ENCODE measurements around the gene CRABP1. TPM values are rescaled to one million over a fixed set of nuclear protein-coding genes. Genes with fewer than 3 reads are reported as not detected.

Gene CRABP1
- total RNA-seq, 2 donors from 2014 or later, result 103 TPM

DNA sequence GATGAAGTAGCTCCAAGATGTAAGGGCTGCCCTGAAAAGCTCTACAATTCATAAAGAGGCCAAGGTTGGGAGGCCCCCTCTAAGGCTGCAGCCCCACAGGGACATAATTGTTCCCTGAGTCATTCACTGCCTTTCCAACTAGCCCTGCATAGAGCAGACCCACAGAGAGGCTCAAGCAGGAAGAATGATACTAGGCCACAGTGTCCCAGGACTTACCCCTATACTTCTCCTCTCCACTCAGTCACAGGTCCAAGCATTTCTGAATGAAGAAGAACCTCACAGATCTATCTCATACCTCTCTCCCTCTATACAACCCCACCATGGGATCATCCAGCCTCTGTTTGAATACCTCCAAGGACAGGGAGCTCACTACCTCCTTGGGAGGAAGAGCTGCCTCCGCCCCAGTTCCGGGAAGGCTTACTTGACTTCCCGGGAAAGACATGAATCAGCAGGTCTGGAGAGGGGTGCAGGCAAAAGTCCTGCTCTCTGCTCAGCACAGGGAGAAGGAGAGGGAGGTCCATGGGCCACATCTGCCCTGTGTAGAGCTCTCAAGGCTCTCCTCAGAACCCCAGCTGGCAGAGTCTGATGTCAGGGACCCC lies 33.9 kb upstream of the CRABP1 start:
- H3K4me3 ChIP-seq (ENCODE audit: low read length), result no peak overlapping the region
- 93 to 94% methylated on average over 3 of the region's 3 CpGs for WGBS, 2 experiments (ENCODE audit: insufficient coverage in 1 of 2, insufficient read length in 1 of 2)
- no peaks in the 10 kb centered on the region for H3K4me1 ChIP-seq (ENCODE audit: control insufficient read depth, insufficient read depth, low read length)
- Mint-ChIP-seq H3K36me3 (ENCODE audit: low read depth) (no peaks in the 10 kb centered on the region), H3K27ac (no peak overlapping the region), H3K4me1 (no peaks in the 10 kb centered on the region), H3K4me3 (no peak overlapping the region), H3K9me3 (no peaks in the 10 kb centered on the region), H3K27me3 (ENCODE audit: insufficient read depth) (peaks cover 6% of the 10 kb centered on the region)
- H3K9ac ChIP-seq (ENCODE audit: extremely low read depth, low read length, poor library complexity, severe bottlenecking), result no peak overlapping the region
- H3K9me3 ChIP-seq (ENCODE audit: control insufficient read depth, low read length), result no peaks in the 10 kb centered on the region
- no peaks in the 10 kb centered on the region for H3K36me3 ChIP-seq (ENCODE audit: control insufficient read depth, insufficient read depth, low read length)
- peaks cover 17% of the 10 kb centered on the region for H3K27me3 ChIP-seq (ENCODE audit: control insufficient read depth, insufficient read depth, low read length, poor library complexity, severe bottlenecking)
- no peak overlapping the region for H3K27ac ChIP-seq (ENCODE audit: low read depth, low read length)
- DNase-seq, result no peak
- TF ChIP-seq, protein P1, sequence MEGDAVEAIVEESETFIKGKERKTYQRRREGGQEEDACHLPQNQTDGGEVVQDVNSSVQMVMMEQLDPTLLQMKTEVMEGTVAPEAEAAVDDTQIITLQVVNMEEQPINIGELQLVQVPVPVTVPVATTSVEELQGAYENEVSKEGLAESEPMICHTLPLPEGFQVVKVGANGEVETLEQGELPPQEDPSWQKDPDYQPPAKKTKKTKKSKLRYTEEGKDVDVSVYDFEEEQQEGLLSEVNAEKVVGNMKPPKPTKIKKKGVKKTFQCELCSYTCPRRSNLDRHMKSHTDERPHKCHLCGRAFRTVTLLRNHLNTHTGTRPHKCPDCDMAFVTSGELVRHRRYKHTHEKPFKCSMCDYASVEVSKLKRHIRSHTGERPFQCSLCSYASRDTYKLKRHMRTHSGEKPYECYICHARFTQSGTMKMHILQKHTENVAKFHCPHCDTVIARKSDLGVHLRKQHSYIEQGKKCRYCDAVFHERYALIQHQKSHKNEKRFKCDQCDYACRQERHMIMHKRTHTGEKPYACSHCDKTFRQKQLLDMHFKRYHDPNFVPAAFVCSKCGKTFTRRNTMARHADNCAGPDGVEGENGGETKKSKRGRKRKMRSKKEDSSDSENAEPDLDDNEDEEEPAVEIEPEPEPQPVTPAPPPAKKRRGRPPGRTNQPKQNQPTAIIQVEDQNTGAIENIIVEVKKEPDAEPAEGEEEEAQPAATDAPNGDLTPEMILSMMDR (conservative IDR thresholded peaks at IDR 0.05), result no peak

DNA sequence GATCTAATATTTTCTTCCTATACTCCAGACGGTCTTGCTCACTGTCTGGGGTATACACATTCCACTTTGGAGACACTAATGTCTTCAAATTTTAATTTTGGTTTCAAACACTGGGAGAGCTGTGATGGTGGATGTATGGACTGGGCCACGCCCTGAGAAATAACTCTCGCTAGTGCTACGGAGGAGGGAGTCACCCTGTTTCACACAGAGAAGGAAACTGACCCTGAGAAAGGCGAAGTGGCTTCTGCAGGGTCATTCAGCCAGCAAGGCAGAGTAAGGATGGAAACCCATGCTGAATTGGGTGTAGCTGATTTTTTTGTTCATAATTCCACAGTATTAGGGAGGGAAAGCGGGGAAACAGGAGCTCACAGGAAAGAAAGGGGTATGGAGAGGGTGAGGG lies 32.2 kb upstream of the CRABP1 start:
- H3K9ac ChIP-seq (ENCODE audit: extremely low read depth, low read length, poor library complexity, severe bottlenecking), result no peak overlapping the region
- H3K27ac Mint-ChIP-seq, result no peak overlapping the region
- 83% methylated on average over 5 to 6 of the region's 6 CpGs for WGBS, 2 experiments (ENCODE audit: insufficient coverage in 1 of 2, insufficient read length in 1 of 2)

DNA sequence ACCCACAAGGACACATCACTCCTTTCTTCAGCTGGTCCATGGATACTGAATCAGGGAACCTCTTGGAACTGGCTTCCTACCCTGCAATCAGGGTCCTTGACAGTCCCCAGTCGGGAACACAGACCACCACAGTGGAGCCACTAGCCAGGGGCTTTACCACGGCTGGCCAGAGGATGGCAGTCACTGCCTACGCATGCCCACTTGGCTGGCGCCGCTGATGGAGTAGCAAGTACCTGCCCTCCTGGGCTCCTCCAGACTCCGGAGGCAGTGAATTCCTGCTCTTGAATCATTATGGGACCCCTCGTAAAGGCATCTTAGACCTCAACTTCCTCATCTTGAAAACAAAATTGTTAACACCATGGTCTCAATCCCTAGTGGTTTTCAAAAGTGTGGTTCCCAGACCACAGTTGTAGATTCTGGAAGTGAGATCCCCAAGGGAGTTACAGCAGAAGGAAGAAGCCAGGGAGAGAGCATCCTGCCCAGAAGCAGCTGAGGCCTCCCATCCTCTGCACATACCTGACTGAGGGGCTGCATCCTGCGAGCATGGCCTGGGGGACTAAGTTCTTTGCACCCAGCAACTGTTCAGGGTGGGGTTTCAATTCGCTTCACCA lies 31.6 kb upstream of the CRABP1 start:
- H3K27me3 Mint-ChIP-seq (ENCODE audit: insufficient read depth), result no peaks in the 10 kb centered on the region
- no peak overlapping the region for H3K27ac Mint-ChIP-seq
- H3K4me1 ChIP-seq (ENCODE audit: control insufficient read depth, insufficient read depth, low read length), result no peaks in the 10 kb centered on the region
- H3K9ac ChIP-seq (ENCODE audit: extremely low read depth, low read length, poor library complexity, severe bottlenecking), result no peak overlapping the region
- TF ChIP-seq, protein P1 (conservative IDR thresholded peaks at IDR 0.05), result peak; percentile 98
- no peaks in the 10 kb centered on the region for H3K9me3 Mint-ChIP-seq
- peak; percentile 97 for DNase-seq
- no peaks in the 10 kb centered on the region for H3K36me3 ChIP-seq (ENCODE audit: control insufficient read depth, insufficient read depth, low read length)
- no peaks in the 10 kb centered on the region for H3K9me3 ChIP-seq (ENCODE audit: control insufficient read depth, low read length)
- H3K4me3 Mint-ChIP-seq, result no peak overlapping the region
- H3K4me3 ChIP-seq (ENCODE audit: low read length), result no peak overlapping the region
- no peak overlapping the region for H3K27ac ChIP-seq (ENCODE audit: low read depth, low read length)
- H3K27me3 ChIP-seq (ENCODE audit: control insufficient read depth, insufficient read depth, low read length, poor library complexity, severe bottlenecking), result no peaks in the 10 kb centered on the region
- H3K4me1 Mint-ChIP-seq, result peaks cover 10% of the 10 kb centered on the region
- H3K36me3 Mint-ChIP-seq (ENCODE audit: low read depth), result no peaks in the 10 kb centered on the region
- 19 to 28% methylated on average over 9 of the region's 9 CpGs for WGBS, 2 experiments (ENCODE audit: insufficient coverage in 1 of 2, insufficient read length in 1 of 2)

More for the DNA sequence above, 32.2 kb upstream of the CRABP1 start:
- H3K27ac ChIP-seq (ENCODE audit: low read depth, low read length), result no peak overlapping the region
- H3K36me3 Mint-ChIP-seq (ENCODE audit: low read depth), result no peaks in the 10 kb centered on the region
- H3K36me3 ChIP-seq (ENCODE audit: control insufficient read depth, insufficient read depth, low read length), result no peaks in the 10 kb centered on the region
- no peaks in the 10 kb centered on the region for H3K4me1 ChIP-seq (ENCODE audit: control insufficient read depth, insufficient read depth, low read length)
- peaks cover 1% of the 10 kb centered on the region for H3K27me3 ChIP-seq (ENCODE audit: control insufficient read depth, insufficient read depth, low read length, poor library complexity, severe bottlenecking)
- TF ChIP-seq, protein P1 (conservative IDR thresholded peaks at IDR 0.05), result no peak
- no peak overlapping the region for H3K4me3 ChIP-seq (ENCODE audit: low read length)
- H3K27me3 Mint-ChIP-seq (ENCODE audit: insufficient read depth), result no peaks in the 10 kb centered on the region
- peaks cover 9% of the 10 kb centered on the region for H3K4me1 Mint-ChIP-seq
- H3K4me3 Mint-ChIP-seq, result no peak overlapping the region
- H3K9me3 Mint-ChIP-seq, result no peaks in the 10 kb centered on the region
- no peaks in the 10 kb centered on the region for H3K9me3 ChIP-seq (ENCODE audit: control insufficient read depth, low read length)
- no peak for DNase-seq
